Measurements from ENCODE around the gene KRTDAP.
"Not testable (repeated sequence)": the region's sequence is repeated elsewhere in the genome, so short reads cannot be mapped to it uniquely, and the experiment has no call there.

The KRTDAP gene

DNA sequence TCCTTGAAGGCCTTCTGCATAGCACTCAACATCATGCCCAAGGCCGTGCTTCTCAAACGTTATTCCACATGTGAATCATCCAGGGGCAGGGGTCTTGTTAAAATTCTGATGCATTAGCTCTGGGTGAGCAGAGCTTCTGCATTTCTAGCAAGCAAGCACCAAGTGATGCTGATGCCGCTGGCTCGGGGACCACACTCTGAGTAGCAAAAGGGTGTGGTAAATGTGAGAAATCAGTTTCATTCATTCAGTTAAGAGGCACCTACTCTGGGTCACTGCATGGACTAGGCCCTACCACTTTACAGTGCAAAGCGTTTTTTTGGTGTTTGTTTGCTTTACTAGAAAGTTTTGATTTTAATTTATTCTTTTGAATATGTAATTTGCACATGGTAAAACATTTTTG is 7.2 kb downstream of the KRTDAP start:
- DNase-seq = no peak

DNA sequence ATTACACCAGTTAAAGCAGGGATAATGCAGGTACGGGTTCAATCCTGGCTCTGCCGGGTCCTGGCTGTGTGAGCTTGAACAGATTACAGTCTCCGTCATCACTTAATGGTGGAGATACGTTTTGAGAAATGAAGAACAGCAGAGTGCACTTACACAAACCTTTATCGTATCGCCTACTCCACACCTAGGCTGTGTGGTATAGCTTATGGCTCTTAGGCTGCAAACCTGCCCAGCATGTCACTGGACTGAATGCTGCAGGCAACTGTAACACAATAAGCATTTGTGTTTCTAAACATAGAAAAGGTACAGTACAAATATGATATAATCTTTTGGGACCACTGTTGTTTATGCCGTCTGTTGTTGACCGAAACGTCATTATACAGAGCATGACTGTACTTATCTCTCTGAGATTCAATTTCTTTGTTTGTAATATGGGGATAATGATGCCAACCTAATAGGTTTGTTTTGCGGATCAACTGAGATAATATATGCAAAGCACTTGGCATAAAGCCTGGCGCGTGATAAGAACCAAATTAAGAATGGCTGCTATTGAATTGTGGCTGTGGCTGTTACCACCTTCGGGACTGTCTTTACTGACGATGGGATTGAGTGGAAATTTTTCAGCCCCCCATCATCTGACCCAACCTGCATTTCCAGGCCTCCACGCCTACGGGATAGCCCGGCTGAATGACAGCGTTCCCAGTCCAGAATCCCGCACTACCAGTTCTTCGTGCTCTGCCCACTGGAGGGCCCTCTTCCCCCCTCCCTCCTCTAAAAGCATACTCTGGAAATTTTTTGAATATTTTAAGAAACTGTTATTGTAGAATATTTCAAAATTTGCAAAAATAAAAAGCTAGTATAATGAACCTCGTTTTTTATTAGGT is 11.2 kb downstream of the KRTDAP start:
- DNase-seq = no peak

DNA sequence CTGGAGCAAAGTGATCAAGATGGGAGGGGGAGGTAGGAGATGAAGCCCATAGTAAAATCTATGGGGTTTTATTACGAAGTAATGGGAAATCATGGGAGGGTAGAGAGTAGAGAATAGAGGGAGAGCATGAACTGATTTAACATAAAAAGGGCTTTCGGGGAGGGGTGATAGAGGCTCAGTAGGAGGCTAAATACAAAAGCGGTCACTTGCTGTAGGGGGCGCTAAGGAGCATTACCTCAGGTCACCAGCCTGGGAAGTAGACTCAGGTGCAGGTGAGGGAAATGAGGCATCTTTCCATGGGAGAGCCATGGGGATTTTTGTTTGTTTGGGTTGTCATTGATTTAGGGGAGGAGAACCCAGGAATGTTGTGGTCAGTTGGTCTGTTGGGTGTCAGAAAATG is 14.1 kb downstream of the KRTDAP start:
- no peak for DNase-seq

DNA sequence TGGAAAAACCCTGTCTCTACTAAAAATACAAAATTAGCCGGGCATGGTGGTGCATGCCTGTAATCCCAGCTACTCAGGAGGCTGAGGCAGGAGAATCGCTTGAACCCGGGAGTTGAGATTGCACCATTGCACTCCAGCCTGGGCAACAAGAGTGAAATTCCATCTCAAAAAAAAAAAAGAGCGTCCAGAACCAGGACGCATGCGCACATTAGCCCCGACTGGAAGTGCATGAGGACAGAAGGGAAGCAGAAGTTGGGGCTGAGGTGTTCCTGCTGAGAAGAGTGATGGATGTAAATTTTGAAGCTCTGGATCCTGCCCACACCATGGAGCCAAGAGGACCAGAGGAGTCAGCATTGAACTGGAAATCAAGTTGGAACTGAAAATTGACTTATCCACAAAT is 15.7 kb downstream of the KRTDAP start:
- DNase-seq = not testable (repeated sequence)

DNA sequence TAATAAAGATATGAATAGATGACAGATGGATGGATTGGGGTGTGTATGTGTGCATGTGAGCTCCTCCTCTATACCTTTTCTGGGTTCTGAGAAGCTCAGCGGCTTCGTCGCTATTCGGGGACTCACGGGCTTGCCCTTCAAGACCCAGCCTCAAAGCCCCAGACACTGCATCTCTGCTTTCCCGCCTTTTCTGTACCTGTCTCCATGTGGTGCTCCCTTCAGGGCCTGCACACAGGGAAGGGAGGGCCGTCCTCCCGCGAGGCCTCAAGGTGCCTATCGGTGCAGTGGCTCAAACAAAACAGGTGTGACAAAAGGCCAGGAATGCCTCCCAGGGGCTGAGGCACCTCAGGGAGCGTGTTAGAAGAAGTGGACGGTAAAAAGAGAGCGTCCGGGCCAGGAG is 16.2 kb downstream of the KRTDAP start:
- DNase-seq = no peak

DNA sequence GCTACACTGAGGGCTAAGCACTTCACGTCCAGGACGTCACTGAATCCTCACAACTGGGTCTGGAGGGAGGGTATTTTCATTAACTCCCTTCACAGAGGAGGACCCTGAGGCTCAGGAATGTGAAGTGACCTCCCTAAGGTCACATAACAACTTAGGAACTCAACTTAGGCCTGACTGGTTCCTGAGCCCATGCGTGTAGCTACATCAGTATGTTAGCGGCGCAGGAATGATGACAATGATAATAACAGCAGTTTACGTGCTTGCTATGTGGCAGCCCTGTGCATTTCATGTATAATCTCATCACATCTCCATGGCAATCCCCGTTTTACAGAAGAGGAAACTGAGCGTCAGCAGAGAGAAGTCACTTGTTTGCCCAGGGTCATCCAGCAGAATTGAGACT is 18.3 kb downstream of the KRTDAP start:
- no peak for DNase-seq

DNA sequence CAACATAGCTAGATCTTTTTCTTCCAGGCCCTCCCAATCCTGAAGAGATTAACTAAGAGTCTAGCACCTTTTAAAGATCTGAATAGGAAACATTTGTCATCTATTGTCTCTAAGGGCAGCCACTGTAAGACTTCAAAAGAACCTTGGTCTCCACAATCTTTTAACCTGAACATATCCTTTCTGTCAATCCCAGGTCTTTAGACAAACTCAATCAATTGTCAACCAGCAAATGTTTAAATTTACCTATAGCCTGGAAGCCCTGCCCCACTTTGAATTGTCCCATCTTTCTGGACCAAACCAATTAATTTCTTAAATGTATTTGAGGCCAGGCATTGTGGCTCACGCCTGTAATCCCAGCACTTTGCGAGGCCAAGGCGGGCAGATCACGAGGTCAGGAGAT is 19.2 kb downstream of the KRTDAP start:
- not testable (repeated sequence) for DNase-seq

DNA sequence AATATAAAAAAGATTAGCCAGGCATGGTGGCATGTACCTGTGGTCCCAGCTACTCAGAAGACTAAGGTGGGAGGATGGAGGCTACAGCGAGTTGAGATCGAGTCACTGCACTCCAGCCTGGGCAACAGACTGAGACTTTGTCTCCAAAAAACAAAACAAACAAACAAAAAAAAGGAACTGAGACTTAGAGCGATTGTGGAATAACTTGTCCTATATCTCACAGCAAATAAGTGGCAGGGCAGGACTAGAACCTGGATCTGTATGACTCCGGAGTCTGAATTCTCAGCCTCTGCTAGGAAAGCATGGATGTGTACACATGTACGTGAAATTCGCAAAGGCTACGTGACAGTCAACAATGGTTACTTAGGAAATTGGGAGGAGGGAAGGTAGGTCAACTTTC is 20.1 kb downstream of the KRTDAP start:
- DNase-seq = no peak

DNA sequence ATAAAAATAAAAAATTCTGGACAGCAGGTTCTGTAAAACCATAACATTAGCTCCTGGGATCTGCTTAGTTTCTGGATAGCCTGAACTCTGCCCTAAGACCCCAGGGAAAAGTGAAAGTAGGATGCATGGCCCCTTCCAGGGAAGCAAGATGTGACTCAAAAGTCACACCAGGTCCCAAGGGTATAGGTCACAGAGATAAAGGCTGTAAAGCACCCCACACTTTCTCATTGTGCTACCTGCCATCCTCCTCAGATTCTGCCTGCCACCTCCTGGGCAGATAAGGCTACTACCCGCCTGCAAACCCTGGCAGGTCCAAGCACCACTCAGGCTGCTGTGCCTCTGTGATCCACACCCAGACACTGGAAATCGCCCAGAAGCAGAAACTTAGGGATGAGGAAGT is 21.6 kb downstream of the KRTDAP start:
- no peak for DNase-seq

DNA sequence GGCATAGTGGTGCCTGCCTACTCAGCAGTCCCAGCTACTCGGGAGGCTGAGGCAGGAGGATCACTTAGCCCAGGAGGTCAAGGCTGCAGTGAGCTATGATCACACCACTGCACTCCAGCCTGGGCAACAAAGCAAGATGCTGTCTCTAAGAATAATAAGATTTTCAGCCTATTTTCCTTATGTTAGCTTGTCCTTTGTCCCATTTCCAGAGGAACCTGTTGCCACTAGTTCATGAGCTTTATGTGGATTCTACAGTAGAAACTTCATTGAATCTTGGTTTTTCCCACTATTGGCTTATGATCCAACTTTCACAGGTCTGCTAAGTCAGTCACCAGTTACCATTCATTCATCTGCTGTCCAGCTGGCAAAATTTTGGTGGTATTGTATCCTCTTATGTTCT is 24.0 kb downstream of the KRTDAP start:
- DNase-seq = no peak

DNA sequence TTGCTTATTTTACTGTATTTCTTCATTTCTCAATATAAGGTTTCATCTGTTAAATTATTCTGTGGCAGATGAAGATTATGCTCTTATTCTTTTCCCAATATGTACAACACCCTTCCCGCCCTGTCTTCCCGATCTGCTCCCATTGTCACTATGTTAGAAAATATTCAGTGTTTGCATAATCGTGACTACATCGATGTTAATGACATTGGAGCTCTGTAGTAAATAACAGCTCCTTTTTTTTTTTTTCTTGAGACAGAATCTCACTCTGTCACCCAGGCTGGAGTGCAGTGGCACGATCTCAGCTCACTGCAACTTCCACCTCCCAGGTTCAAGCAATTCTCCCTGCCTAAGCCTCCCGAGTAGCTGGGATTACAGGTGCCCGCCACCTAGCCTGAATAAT is 27.3 kb downstream of the KRTDAP start:
- not testable (repeated sequence) for DNase-seq

DNA sequence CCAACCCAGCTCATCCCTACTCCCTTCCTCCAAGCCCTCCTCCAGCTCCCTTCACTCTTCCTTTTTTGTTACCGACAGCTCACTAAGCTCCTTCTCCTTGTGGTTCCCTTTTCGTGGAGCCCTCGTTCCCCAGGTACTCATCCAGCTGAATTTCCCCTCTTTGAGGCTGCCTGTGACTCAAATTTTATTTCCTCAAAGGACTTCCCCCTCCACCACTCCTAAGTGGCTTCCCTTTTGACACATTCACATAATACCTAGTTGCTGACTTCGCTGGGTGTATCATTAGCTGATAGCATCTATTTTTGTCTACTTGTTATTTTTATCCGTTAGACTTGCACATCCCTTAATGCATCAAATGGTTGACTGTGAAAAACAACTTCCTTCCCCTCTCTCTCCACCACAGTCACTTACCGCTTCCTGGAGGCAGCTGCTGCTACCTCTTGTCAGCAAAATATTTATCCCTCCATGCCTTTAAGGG is 27.7 kb downstream of the KRTDAP start:
- no peak for DNase-seq

DNA sequence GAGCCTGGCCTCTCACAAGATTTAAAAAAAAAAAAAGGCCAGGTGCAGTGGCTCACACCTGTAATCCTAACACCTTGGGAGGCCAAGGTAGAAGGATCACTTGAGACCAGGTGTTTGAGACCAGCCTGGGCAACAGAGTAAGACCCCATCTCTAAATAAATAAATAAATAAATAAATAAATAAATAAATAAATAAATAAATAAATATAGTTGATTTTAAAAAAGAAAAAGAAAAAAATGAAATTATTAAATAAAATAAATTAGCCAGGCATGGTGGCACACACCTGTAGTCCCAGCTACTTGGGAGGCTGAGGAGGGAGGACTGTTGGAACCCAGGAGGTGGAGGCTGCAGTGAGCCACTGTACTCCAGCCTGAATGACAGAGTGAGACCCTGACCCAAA is 28.5 kb downstream of the KRTDAP start:
- not testable (repeated sequence) for DNase-seq

DNA sequence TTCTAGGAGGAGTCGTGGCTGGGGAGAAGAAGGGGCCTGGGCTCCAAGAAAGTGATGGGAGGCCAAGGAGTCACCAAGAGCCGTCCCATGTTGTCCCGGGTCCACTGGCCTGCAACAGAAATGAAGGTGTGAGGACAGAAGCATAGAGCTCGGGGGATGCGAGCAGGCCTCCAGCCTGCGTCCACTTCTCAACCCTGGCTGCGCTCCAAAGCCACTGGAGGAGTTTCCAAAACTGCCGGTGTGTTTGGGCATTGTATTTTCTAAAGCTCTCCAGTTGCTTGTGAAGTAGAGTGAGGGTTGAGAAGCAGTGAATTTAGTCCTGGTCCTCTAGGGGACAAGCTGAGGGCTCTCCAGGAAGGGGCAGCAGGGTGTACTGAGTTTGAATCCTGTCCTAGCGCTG is 29.2 kb downstream of the KRTDAP start:
- DNase-seq = no peak

DNA sequence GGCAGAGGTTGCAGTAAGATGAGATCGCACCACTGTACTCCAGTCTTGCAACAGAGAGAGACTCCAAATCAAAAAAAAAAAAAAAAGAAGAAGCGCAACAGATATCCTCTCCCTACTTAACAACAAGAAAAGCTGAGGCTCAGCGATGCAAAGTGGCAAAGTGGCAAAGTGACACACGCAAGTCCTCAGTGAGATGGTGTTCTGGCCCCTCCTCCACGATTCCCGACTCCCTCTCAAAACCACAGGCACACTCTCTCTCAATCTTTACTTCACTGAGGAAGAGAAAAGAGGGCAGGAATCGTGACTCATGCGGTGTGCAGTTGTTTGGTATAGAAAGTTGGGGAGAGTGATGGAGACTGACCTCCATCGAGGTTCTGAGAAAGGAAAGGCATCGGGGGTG is 29.7 kb downstream of the KRTDAP start:
- no peak for DNase-seq

DNA sequence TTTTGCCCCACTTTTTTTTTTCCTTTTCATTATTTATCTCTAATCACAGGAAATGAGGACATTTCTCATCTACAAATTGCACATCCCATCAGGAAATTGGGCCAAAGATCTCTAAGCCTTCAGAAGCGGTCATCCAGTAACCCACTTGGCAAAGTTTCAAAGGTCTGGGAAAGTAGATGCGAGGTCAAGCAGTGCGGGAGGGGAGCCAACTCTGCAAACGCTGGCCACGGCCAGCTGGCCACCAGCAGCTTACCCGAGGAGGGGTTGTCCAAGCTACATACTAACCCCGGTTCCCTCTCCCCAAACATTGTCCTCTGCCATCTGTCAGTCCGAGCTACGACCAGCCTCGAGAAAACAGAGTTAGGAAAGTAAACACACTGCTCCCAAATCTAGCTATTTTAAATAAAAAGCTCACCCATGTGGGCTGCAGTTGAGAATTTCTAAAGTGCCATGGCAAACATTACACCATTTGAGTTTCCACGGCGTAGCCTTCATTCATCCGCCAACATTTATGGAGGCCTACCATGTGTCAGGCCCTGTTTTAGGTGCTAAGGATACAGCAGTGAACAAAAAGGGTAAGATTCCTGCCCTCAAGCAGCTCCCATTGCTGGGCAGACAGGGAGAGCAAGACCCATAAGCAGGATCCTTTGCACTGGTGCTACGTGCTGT is 30.7 kb downstream of the KRTDAP start:
- no peak for DNase-seq

DNA sequence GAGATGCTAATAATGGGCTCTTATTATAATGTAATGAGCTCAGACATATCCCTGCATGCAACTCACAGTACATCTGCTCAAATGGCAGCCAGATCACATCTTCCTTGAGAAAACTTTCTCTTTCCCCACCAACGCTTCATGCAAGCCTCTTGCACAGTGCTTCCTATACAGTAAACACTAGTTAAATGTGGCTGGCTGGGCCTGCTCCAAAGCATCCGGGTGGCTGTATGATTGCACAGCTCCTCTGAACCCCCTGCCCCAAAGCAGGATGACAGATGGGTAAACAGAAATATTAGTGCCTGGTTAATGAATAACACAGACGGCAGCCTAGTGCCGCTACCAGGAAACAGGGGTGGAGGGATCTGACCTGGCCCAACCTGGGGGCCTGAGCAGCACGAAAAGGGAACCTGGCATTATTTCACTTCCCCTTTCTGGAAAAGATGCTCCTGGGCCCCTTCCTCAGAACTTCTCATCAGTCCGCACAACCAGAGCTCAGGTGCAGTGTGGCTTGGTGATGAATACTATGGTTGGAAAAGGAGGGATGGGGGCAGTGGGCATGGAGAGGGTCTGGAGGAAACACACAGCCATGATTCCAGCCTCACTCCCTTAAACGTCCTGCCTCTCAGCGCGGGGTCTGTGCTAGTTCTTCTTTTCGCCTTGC is 31.4 kb downstream of the KRTDAP start:
- DNase-seq = no peak

DNA sequence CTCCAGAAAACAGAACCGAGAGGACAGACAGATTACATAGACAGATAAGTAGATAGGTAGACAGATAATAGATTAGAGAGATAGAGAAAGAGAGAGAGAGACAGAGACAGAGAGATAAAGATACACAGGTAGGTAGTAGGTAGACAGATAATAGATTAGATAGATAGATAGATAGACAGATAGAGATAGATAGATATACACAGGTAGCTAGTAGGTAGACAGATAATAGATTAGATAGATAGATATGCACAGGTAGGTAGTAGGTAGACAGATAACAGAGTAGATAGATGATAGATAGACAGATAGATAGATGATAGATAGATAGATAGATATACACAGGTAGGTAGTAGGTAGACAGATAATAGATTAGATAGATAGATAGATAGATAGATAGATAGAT is 32.1 kb downstream of the KRTDAP start:
- DNase-seq = no peak

DNA sequence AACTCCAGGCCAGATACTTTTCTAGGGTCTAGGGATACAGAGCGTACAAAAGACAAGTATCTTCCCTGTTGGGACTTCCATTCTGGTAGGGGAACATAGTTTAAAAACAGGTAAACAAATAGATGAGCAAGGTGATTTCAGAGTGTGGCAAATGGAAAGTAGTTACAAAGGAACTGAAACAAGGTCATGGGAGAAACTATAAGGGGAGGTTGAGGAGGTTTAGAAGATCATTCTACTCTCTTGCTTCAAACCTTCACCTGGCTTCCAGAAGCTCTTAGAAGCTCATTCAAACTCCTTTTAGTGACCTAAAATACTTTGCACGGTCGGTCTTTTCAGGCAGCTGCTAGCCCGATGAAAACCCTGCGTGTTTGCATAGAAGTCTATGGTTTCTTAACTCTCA is 33.1 kb downstream of the KRTDAP start:
- no peak for DNase-seq

DNA sequence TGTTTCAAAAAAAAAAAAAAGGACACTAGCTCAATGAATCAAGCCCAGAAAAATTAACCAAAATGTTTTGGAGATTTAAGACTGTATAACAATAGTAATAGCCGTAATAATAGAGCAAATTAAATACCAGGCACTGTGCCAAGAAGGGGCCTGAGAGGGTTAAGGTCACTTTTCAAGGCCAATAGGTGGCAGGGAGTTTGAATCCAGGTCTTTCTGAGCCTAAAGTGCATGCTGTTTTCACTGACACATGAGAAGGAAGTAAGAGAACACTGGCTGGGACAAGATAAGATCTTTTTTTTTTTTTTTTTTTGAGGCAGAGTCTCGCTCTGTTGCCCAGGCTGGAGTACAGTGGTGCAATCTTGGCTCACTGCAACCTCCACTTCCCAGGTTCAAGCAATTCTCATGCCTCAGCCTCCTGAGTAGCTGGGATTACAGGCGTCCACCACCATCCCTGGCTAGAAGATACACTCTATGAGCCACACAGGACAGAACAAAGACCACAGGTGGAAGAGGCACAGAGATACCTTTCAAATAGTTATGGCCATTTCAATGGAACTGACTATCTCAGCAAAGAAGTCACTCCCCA is 34.6 kb downstream of the KRTDAP start:
- DNase-seq = no peak

DNA sequence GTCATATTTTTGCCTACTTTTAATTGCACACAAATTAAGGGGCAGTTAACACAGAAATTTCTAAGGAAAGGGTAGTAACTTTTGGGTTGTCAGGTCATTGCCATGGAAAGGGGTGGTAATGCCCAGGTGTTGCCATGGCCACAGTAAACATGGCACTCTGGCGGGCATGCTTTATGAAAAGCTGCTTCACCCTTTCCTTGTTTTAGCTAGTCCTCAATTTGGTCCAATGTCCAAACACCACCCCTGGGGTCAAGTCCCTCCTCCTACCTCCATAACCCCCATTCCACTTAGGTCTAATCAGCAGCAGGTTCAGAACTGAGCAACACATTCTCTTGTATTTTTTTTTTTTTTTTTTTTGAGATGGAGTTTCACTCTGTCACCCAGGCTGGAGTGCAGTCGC is 35.6 kb downstream of the KRTDAP start:
- no peak for DNase-seq

DNA sequence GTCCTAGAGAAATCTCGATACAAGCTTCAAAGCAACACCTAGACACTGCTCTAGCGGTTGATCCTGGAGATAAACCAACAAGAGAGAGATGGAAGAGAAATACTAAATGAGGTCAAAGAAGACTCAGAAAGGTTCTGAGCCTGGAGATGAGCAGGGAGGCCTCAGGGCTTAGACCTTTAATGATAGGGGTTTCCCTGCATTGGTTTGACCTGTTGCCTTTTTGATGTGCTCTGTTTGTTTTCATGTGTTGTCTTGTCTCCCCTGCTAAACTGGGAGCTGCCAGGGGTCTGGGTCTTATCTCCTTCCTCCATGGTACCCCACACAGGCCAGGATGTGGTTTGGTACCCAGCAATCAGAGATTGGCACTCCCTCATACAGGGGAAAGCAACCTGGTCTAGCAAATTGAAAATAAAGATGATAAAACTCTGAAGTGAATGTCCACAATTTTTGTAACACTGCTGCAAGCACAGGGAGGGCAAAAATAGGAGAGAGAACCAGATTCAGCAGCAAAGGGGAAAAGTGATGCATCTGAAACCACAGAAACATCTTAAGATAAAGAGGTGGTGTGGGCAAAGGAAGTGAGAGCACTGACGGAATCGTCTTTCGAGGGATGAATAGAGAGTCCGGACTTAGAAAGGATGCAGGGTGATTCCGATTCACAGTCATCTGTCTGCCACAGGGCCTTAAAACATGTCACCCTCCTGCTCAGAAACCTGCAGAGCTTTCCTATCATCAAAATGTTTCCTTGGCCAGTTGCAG is 38.7 kb downstream of the KRTDAP start:
- no peak for DNase-seq

Data from SHP77 treated with DMSO at 0.1 percent for 48 hours (cell line).